ENCODE data around the gene SSBP4. TPM values are rescaled to one million over a fixed set of nuclear protein-coding genes. Genes with fewer than 3 reads are reported as not detected.

Gene SSBP4
- total and polyA plus RNA-seq, 2 of the 4 experiments (the other 2 are of a cell fraction) = 14.9 to 39.7 TPM

GRCh38 chr19:18429717-18430416, 10.7 kb downstream of the SSBP4 start (continued):
- TF ChIP-seq CHD1 (IDR thresholded peaks at IDR 0.05; ENCODE audit: low read depth, low read length) = no peak

DNA sequence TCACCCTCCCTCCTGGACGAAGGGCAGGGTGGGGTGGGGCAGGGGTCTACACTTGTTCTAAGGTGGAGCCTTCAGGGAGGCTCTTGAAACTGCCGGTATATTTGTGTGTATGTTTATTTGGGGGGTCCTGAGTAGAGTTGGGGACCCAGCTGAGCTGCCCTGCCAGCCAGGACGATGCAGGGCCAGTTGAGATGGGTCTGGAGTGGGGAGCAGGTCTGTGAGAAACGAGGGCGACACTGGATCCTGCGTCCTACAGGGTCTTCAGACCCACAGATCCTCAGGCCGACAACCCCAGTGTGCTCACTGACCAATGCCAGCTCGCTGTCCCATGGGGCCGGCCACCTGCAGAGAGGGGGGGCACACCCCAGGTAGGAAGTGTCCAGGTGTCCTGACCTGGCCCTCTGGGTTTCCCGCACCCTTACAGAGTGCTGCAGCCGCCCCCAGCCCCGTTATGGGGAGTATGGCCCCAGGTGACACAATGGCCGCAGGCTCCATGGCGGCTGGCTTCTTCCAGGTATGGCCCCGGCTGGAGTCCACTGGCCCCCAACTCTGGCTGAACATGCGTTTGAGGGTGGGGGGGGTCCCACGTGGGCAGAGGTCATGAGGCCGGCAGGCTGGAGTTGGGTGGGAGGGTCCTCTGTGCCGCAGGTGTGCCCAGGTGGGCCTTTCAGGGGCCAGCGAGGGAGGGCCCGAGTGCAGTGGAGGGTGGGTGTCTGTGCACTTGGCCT, 11.4 kb downstream of the SSBP4 start:
- BruUV-seq (replicated peaks) = no TSS peak
- Histone ChIP-seq H3K18ac (ENCODE audit: low read depth, low read length) (no peak overlapping the region), H4K8ac (ENCODE audit: low read depth in 2 of 2, low read length in 2 of 2) (no peak overlapping the region), H3K4me1 (ENCODE audit: control insufficient read depth, insufficient read depth, low read length) (peaks cover 17% of the 10 kb centered on the region), H3K27ac (ENCODE audit: insufficient read depth, low read length) (no peak overlapping the region), H3K4me2 (ENCODE audit: low read depth, low read length) (no peak overlapping the region), H4K5ac (ENCODE audit: low read depth, low read length) (no peak overlapping the region), H4K91ac (ENCODE audit: insufficient read depth, low read depth, low read length) (no peak overlapping the region), H2AFZ (replicated peaks; ENCODE audit: low read length, poor library complexity) (no peak overlapping the region), H3K79me1 (ENCODE audit: low read depth in 1 of 2, low read length in 2 of 2) (peaks cover 5 to 51% of the 10 kb centered on the region in 2 experiments; a peak in 3 of 4 replicates), H3K9me3 (ENCODE audit: control insufficient read depth, insufficient read depth, low read length) (no peaks in the 10 kb centered on the region), H2BK15ac (ENCODE audit: low read depth, low read length) (no peak overlapping the region), H2BK20ac (ENCODE audit: low read depth, low read length) (no peak overlapping the region), H2AK5ac (ENCODE audit: low read depth, low read length) (no peak overlapping the region; the same call in 1 of the 2 replicates), H3K36me3 (ENCODE audit: control insufficient read depth, insufficient read depth, low read length) (peaks cover 6% of the 10 kb centered on the region; the same call in 1 of the 2 replicates), H3K9me1 (ENCODE audit: insufficient read depth, low read length) (peaks cover 12% of the 10 kb centered on the region), H3K4ac (ENCODE audit: low read depth, low read length) (no peak overlapping the region), H3K23ac (ENCODE audit: low read depth, low read length) (no peak overlapping the region), H2AK9ac (replicated peaks; ENCODE audit: low read depth, low read length, poor library complexity) (no peak overlapping the region), H3K56ac (ENCODE audit: extremely low read depth, insufficient read depth, low read length) (no peak overlapping the region), H3K27me3 (ENCODE audit: control insufficient read depth, insufficient read depth, low read length) (no peaks in the 10 kb centered on the region), H2BK5ac (ENCODE audit: low read depth, low read length, poor library complexity, severe bottlenecking) (no peak overlapping the region), H2BK120ac (ENCODE audit: low read depth, low read length) (no peak overlapping the region), H3K14ac (replicated peaks; ENCODE audit: low read depth, low read length) (no peak overlapping the region), H3K4me3 (ENCODE audit: insufficient read depth, low read depth, low read length) (no peak overlapping the region), H3K9ac (ENCODE audit: low read depth, low read length) (no peak overlapping the region), H4K20me1 (ENCODE audit: insufficient read depth, low read length) (peaks cover 31% of the 10 kb centered on the region)
- ChIA-PET POLR2A (ENCODE audit: unreplicated experiment) (interaction anchor here (1.0 kb wide), 1 partner anchor 9 kb away, joined by 3 read pairs; no protein-coding TSS in a partner anchor), CTCF (no interaction called here)
- no peak for TF ChIP-seq RAD21 (IDR thresholded peaks at IDR 0.05; ENCODE audit: low read length)
- DNase-seq = no peak
- 81% methylated on average over 8 of the region's 21 CpGs; no CpG with 5 or more reads in 1 of the 2 experiments for WGBS, 2 experiments (ENCODE audit: extremely low coverage in 2 of 2, insufficient read length in 1 of 2)
- intact Hi-C loops (cut with micrococcal nuclease) (no loop called here), dilution Hi-C loops (cut with HindIII; ENCODE audit: low sequenced_read_pairs, unreplicated experiment) (no loop called here), in situ Hi-C loops (cut with MboI; ENCODE audit: low sequenced_read_pairs) (no loop called here)
- ATAC-seq (ENCODE audit: low read depth) = no peak
